BLaER1 (cell line): ENCODE measurements around the gene POPDC2.

Source experiments
- H3K27ac ChIP-seq: shearing (Covaris generic); formaldehyde crosslinking; 2 replicates; pipeline ENCODE4 v1.8.1; 2022
- H3K27me3 ChIP-seq: shearing (Covaris generic); formaldehyde crosslinking; 2 replicates; pipeline ENCODE4 v1.8.1; 2022
- H3K36me3 ChIP-seq: shearing (Covaris generic); formaldehyde crosslinking; 2 replicates; pipeline ENCODE4 v1.8.1; 2022
- H3K4me1 ChIP-seq: shearing (Covaris generic); formaldehyde crosslinking; 2 replicates; pipeline ENCODE4 v1.8.1; 2022
- H3K4me2 ChIP-seq: shearing (Covaris generic); formaldehyde crosslinking; 2 replicates; pipeline ENCODE4 v1.8.1; 2022
- H3K4me3 ChIP-seq: shearing (Covaris generic); formaldehyde crosslinking; 2 replicates; pipeline ENCODE4 v1.8.1; 2022
- H3K9ac ChIP-seq: shearing (Covaris generic); formaldehyde crosslinking; 2 replicates; pipeline ENCODE4 v1.8.1; 2022
- H3K9me3 ChIP-seq: shearing (Covaris generic); formaldehyde crosslinking; 2 replicates; pipeline ENCODE4 v1.8.1; 2022
- H4K20me1 ChIP-seq: shearing (Covaris generic); formaldehyde crosslinking; 2 replicates; pipeline ENCODE4 v1.8.1; 2022
- Cebpa-rat ChIP-seq: shearing (Covaris generic); IDR thresholded peaks from 2 replicates; pipeline ENCODE4 v1.8.1; 2022

POPDC2 gene

DNA sequence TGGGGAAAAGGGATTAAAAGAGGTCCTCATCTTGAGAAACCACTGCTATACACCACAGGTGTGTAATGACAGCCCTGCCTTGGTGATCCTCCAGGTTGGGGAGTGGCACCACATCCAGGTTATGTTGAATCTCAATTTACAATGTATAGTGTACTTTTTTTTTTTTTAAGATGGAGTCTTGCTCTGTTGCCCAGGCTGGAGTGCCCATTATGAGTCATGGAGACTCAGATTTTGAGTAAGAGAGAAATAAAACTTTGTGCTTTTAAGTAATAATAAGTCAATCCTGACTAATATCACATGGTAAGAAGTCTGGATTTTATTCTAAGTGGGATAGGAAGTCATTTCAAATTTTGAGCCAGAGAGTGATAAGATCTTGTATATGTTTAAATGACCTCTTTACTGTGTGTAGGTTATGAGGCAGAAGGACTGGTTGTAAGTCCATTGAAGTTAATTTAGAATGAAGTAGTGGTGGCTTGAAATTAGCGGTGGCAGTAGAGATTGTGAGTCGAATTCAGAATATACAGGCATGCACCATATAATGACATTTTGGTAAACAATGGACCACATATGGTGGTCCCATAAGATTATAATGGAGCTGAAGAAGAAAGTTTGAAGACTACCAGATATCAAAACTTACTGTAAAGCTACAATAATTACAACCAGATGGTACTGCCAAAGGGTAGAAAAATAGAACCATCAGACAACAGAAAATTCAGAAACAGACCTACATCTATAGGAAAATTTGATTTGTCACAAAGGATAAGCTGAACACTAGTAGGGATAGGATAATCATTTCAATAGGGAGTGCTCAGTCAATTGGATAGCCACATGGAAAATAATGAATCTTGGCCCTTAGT, 20.7 kb downstream of the POPDC2 start:
- peaks cover 16% of the 10 kb centered on the region for H3K4me1 ChIP-seq
- H3K4me2 ChIP-seq = no peak overlapping the region
- H3K4me3 ChIP-seq = no peak overlapping the region
- no peak for TF ChIP-seq Cebpa-rat
- no peaks in the 10 kb centered on the region for H3K27me3 ChIP-seq
- H3K36me3 ChIP-seq = no peaks in the 10 kb centered on the region
- no peaks in the 10 kb centered on the region for H3K9me3 ChIP-seq
- H3K9ac ChIP-seq = no peak overlapping the region
- H4K20me1 ChIP-seq = no peaks in the 10 kb centered on the region
- H3K27ac ChIP-seq = no peak overlapping the region

DNA sequence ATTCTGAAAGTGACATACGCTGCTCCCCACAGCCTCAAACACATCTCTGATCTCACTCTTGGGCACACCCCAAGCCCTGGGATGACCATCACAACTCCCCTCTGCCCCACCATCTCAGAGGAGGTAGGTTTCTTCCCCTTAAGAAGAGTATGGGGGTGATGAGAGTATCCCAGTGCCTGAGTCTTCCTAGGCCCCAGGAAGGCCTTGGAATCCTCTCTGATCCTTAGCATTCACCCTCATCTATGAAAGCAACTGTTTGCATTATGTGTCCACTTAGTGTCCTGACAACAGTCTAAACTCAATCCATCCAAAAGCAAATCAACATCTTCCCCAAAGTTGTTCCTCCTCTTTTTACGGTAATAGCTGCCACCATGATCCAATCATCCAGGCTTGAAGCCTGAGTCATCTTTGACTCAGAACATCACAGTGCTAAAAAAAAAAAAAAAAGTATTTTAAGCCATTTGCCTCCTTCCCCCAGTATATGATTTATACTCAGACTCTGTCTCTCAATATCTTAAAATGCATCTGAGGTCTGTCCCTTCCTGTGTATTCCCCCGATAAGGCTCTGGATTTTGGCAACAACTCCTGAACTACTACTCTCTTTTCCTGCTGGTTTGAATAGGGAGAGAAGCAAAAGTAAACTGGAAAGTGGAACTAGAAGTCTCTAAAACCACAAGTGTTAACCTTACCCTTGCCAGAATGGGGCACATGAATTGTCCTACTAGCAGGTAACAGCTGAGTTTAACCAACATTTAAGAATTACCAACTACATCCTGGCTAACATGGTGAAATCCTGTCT, 22.5 kb downstream of the POPDC2 start:
- Histone ChIP-seq H3K9me3 (no peaks in the 10 kb centered on the region), H3K9ac (no peak overlapping the region), H3K4me1 (peaks cover 16% of the 10 kb centered on the region), H3K4me2 (peak overlapping the region; percentile 13; the same call in 1 of the 2 replicates), H3K27me3 (no peaks in the 10 kb centered on the region), H3K36me3 (no peaks in the 10 kb centered on the region), H3K27ac (no peak overlapping the region), H3K4me3 (no peak overlapping the region), H4K20me1 (no peaks in the 10 kb centered on the region)
- no peak for TF ChIP-seq Cebpa-rat

DNA sequence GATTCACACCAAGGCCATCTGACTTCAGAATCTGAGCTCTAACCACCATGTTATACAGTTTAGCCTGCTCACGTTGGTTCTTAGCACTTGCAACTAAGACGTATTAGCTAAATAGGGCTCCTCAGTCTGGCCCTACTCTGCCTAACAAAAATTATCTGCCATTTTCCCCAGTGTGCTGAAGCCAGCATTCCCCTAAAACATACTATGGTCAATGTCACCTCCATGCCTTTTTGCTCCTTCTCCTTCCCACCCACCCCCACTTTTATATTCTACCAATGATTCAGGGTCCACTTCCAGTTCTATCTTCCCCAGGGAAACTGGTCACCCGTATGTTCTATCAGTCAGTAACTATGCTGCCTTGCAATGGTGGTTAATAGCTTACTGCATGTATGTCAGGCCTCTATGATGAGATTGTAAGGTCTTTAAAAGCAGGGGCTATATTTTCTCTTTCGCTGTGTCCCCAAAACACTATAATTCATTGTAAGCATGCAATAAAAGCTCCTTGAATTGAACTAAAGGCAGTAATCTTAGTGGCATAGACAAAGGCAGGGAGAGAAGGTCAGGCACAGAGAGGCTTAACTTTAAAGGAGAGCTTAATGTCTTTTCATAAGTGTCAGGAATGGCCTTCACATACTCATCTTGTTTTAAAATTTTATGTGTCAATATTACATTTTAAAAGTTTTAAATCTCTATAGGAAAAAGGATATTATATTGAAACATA, 23.3 kb downstream of the POPDC2 start:
- Histone ChIP-seq H3K27ac (no peak overlapping the region), H3K4me3 (no peak overlapping the region), H4K20me1 (no peaks in the 10 kb centered on the region), H3K4me1 (peaks cover 16% of the 10 kb centered on the region), H3K4me2 (no peak overlapping the region), H3K9ac (no peak overlapping the region), H3K36me3 (no peaks in the 10 kb centered on the region), H3K9me3 (no peaks in the 10 kb centered on the region), H3K27me3 (no peaks in the 10 kb centered on the region)
- no peak for TF ChIP-seq Cebpa-rat

DNA sequence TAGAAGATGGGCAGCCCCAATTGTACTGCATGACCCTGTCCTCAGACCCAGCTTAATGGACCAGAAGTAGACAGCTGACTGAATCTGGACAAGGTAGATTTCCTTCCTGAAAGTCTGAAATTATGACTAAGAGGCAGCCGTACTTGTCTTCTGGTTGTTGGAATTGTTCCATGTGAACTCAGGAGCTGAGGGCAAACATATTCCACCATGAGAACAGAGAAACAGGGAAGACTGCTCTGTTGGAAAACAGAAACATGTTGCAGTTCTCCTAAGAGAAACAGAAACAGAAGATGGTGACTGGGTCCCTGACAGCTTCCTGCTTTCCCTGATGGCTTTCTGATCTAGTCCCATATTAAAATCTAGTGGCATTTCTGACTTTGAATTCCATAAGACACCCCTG, 24.1 kb downstream of the POPDC2 start:
- no peaks in the 10 kb centered on the region for H3K9me3 ChIP-seq
- no peak overlapping the region for H3K4me3 ChIP-seq
- peaks cover 16% of the 10 kb centered on the region for H3K4me1 ChIP-seq
- TF ChIP-seq Cebpa-rat = no peak
- no peak overlapping the region for H3K4me2 ChIP-seq
- no peak overlapping the region for H3K27ac ChIP-seq
- H4K20me1 ChIP-seq = no peaks in the 10 kb centered on the region
- H3K36me3 ChIP-seq = no peaks in the 10 kb centered on the region
- no peaks in the 10 kb centered on the region for H3K27me3 ChIP-seq
- H3K9ac ChIP-seq = no peak overlapping the region

DNA sequence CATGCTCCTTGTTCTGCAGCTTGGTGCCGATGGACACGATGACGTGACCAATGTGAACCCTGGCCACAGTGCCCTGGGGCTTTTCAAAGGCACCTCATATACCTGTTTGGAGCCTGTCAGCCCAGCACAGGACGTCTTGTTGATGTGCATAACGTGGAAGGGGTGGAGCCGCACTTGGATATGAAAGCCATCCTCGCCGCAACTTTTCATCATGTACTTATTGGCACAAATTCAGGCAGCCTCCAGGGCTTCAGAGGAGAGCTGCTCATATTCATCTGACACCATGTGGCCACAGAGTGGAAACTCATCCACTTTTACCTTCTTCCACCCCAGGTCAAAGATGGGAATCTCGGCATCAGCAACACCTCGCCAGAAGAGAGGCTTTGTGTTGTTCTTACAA, 24.7 kb downstream of the POPDC2 start:
- no peak for TF ChIP-seq Cebpa-rat
- no peak overlapping the region for H3K4me2 ChIP-seq
- H4K20me1 ChIP-seq = no peaks in the 10 kb centered on the region
- no peak overlapping the region for H3K4me3 ChIP-seq
- H3K27ac ChIP-seq = no peak overlapping the region
- H3K27me3 ChIP-seq = no peaks in the 10 kb centered on the region
- H3K9ac ChIP-seq = no peak overlapping the region
- H3K9me3 ChIP-seq = no peaks in the 10 kb centered on the region
- H3K36me3 ChIP-seq = no peaks in the 10 kb centered on the region
- H3K4me1 ChIP-seq = peaks cover 16% of the 10 kb centered on the region

DNA sequence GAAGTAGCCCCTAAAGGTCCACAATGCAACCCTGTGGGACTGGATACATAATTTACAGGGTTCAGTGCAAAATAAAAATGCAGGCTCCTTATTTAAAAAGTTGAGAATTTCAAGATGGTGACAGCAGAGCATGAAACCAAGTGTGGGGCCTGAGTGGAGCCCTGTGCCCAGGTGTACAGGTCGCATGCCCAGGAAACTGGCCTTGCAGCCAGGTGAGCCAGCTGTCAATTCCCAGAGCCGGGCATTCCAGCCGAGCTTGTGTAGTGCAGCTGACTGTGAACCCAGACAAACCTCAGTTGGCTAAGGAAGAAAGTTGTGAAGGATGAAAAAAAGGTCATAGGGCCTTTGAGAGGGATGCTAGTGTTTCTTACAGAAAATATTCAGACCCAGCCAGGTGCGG, 27.6 kb downstream of the POPDC2 start:
- Histone ChIP-seq H3K27me3 (no peaks in the 10 kb centered on the region), H3K4me1 (peaks cover 3% of the 10 kb centered on the region), H4K20me1 (no peaks in the 10 kb centered on the region), H3K4me2 (no peak overlapping the region), H3K27ac (no peak overlapping the region), H3K4me3 (no peak overlapping the region), H3K36me3 (no peaks in the 10 kb centered on the region), H3K9ac (no peak overlapping the region), H3K9me3 (no peaks in the 10 kb centered on the region)
- no peak for TF ChIP-seq Cebpa-rat

DNA sequence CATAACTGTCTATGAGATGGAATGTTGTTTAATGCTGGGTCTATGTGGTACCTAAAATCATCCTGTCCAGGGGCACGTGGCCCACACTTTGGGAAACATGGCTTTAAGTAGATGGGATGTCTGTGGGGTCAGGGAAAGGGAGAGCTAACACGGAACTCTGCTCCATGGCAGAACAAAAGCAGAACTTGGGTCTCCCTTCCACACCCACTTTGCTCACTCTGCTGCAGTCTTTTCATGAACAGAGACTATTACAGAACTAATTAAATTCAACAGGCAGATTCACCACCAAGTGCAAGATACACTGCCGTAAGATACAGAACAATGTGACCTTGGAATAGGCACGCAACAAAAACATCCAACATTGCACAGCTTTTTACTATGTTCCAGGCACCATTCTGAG, 28.2 kb downstream of the POPDC2 start:
- H3K27ac ChIP-seq = no peak overlapping the region
- no peak overlapping the region for H3K4me2 ChIP-seq
- H3K4me3 ChIP-seq = no peak overlapping the region
- no peaks in the 10 kb centered on the region for H4K20me1 ChIP-seq
- no peak for TF ChIP-seq Cebpa-rat
- no peaks in the 10 kb centered on the region for H3K9me3 ChIP-seq
- no peaks in the 10 kb centered on the region for H3K36me3 ChIP-seq
- no peak overlapping the region for H3K9ac ChIP-seq
- H3K4me1 ChIP-seq = no peaks in the 10 kb centered on the region
- no peaks in the 10 kb centered on the region for H3K27me3 ChIP-seq

DNA sequence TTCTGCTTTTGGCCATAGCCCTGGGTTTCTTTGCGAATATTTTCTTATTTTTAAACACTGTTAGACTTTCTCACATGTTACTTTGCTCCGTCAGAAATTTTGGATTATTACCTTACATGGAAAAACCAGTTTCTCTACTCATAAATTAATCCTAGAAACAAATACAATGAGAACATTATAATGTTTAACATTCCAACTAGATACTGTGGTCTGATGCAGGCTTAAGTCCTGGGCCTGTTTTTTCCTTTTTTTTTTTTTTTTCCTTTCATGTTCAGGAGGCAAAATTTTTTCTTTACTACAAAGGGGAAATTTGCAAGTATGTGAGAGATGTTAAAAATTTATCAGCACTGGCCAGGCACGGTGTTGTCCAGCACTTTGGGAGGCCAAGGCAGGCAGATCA, 28.9 kb downstream of the POPDC2 start:
- Histone ChIP-seq H3K4me1 (no peaks in the 10 kb centered on the region), H3K36me3 (no peaks in the 10 kb centered on the region), H3K9me3 (no peaks in the 10 kb centered on the region), H3K4me3 (no peak overlapping the region), H3K4me2 (no peak overlapping the region), H4K20me1 (no peaks in the 10 kb centered on the region), H3K27ac (no peak overlapping the region), H3K27me3 (no peaks in the 10 kb centered on the region), H3K9ac (no peak overlapping the region)
- no peak for TF ChIP-seq Cebpa-rat

DNA sequence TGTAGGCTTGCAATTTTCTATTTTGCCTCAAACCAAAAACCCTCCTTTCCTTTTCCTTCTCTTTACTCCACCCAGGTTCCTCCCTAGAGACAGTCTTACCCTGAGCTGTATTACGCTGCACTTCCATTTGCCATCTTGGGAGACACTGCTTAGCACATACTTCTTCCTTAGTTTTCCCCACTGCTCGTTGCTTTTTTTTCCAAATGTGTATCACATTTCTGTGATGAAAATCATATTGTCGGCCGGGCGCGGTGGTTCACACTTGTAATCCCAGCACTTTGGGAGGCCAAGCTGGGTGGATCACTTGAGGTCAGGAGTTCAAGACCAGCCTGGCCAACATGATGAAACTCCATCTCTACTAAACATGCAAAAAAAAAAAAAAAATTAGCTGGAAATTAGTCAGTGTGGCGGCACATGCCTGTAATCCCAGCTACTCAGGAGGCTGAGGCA, 29.5 kb downstream of the POPDC2 start:
- Histone ChIP-seq H3K4me1 (no peaks in the 10 kb centered on the region), H3K27ac (no peak overlapping the region), H3K4me2 (no peak overlapping the region)

More for the DNA sequence above, 29.5 kb downstream of the POPDC2 start:
- Histone ChIP-seq H3K9ac (no peak overlapping the region), H3K36me3 (no peaks in the 10 kb centered on the region), H4K20me1 (no peaks in the 10 kb centered on the region), H3K4me3 (no peak overlapping the region), H3K9me3 (no peaks in the 10 kb centered on the region), H3K27me3 (no peaks in the 10 kb centered on the region)
- TF ChIP-seq Cebpa-rat = no peak
